GM18507 (cell line): ENCODE data around the gene DHRS1.

Source experiments
- DNase-seq: peaks from one replicate; pipeline ENCODE4 v3.0.0; 2011; ENCODE audit warnings: low read depth; ENCODE audit not compliant: insufficient read length; ENCODE audit errors: extremely low spot score
- FAIRE-seq: peaks from 2 replicates; lab custom pipeline; 2011; peaks lifted over from hg19 to GRCh38; lab: Jason Lieb, UNC

The DHRS1 gene

DNA sequence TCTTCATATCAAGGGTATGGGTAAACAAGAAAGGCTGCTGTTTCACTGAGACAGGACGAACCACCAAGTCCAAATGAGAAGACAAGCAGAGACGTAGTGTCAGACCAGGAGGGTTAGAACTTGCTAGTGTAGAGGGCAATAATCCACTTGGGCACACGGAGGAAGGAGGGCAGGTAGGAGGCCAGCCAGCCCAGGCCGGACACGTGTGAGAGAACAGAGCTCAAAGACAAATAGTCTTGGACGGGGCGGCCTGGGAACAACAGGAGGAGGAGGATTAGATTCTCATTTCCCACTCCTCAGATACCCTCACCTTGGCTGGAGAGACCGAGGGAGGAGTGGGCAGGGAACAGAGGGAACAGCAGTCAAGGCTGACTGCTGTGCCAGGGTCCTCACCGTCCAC lies 8.8 kb downstream of the DHRS1 start:
- DNase-seq: no peak
- no peak for FAIRE-seq

DNA sequence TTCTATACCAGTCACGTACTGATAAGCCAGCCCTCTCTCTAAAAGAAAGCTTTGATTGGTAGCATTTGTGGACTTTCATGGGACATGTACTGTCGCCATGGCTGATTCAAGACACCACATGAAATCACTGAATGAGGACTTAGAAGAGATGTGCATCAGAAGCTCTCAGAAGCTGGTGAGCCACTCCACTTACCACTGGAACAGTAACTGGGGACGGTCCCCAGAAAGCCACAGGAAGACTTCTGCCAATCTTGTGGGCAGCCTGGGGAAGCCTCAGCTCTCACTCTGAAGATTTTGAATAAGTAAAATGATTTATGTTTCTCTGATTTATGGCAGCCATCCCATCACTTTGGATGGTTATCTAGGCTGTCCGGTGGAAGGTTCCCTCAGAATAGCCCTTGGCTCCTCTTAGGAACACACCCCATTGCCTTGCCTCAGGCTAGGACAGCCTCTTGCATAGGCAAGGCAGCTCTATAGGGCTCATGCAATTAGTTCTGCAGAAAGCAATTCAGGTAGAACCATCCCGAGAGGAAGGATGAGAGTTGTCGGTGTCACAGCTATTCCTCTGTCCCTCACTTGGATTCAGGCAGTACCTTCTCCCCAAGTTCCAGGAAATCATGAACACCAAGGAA lies 9.8 kb downstream of the DHRS1 start:
- DNase-seq (no peak), FAIRE-seq (no peak)

DNA sequence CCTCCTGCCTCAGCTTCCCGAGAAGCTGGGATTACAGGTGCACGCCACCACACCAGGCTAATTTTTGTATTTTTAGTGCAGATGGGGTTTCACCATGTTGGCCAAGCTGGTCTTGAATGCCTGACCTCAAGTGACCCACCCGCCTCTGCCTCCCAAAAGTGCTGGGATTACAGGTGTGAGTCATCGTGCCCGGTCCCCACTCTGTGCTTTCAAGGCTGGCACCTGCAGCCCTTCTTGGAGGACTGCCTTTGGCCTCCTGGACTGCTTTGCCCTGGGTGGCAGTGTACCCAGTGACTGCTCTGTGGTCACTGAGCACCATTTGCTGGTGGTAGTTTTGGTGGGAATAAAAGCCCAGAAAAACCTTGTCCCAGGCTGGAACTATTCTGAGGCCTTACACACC lies 12.6 kb downstream of the DHRS1 start:
- FAIRE-seq (no peak), DNase-seq (no peak)

DNA sequence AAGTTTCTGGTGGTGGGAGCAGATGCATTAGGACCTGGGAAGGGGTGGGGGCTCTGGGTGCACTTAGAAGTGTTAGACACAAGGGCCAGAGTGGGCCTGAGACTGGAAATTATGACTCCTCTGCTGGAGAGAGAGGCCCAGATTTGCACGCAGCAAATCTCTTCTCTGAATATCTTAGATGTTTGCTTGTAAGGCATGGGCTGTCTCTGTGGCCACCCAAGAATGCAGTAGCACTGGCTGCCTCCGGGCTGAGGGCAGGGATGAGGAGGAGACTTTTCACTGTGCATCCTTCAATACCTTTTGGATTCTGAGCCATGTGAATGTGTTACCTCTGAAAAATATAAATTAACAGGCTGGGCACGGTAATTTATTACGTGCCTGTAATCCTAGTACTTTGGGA lies 14.2 kb downstream of the DHRS1 start:
- FAIRE-seq (no peak), DNase-seq (no peak)

- no peak for DNase-seq
- FAIRE-seq: no peak
Observed at GRCh38 chr14:24284501-24285035, 15.0 kb downstream of the DHRS1 start.

DNA sequence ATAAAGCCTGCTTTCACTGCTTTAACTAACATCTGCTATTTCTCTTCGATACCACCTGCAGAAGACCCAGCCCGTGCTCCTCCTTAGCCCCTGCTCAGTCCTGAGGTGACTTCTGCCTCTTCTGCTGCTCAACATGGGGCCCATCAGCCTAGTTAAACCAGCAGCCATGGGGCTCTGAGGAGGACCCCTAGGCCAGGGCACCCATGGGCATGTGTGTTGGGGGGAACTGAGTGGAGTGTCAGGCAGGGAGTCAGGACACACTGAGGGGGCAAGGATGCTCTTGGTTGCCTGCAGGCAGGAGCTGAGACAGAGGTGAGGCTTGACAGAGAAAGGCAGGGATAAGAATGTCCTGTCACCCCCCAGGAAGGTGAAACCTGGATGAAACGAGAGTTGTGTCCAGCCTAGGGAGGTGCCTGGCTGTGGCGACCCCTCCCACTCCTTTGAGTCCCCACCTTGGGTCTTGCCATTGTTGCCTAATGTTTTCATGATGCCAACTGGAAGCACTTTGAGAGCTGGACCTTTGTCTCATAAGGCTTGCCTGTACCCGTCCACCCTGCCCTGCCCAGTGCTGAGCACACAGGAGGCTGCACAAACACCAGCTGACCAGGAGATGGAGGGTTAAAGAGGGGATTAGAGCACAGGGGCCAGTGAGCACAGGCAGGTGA lies 15.7 kb downstream of the DHRS1 start:
- DNase-seq (no peak), FAIRE-seq (no peak)

DNA sequence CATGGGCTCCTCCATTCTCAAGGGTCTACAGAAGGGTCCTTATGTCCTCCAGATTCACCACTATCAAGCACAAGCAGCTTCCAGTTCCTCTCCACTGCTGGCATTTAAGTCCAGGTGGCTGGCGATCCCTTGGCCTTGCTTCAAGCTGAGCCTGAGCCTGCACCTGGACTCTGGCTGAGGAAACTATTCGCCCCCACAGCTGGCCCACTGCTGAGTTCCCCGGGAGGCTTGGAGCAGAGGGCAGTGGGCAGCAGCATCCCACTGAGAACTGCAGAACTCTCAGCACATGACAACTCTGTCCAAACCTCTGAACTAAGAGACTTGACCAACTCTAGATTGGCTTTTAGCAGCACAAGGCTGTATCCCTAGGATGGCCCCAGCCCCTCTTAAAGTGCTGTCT lies 16.8 kb downstream of the DHRS1 start:
- DNase-seq (no peak), FAIRE-seq (no peak)

DNA sequence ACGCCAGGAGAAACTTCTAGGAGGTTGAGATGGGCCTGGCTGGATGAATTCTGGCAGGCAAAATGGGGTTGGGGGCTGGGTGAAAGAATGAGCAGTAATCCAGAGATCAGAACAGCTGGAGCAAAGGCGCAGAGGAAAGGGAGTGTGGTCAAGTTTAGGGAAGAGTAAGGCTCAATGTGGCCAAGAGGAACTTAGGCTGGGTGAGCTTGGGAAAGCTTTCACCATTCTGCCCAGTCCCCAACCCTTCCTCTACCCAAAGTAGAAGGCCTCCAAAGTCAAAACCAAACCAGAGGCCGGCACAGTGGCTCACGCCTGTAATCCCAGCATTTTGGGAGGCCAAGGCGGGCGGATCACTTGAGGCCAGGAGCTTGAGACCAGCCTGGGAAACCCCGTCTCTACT lies 17.9 kb downstream of the DHRS1 start:
- no peak for DNase-seq
- FAIRE-seq: no peak

DNA sequence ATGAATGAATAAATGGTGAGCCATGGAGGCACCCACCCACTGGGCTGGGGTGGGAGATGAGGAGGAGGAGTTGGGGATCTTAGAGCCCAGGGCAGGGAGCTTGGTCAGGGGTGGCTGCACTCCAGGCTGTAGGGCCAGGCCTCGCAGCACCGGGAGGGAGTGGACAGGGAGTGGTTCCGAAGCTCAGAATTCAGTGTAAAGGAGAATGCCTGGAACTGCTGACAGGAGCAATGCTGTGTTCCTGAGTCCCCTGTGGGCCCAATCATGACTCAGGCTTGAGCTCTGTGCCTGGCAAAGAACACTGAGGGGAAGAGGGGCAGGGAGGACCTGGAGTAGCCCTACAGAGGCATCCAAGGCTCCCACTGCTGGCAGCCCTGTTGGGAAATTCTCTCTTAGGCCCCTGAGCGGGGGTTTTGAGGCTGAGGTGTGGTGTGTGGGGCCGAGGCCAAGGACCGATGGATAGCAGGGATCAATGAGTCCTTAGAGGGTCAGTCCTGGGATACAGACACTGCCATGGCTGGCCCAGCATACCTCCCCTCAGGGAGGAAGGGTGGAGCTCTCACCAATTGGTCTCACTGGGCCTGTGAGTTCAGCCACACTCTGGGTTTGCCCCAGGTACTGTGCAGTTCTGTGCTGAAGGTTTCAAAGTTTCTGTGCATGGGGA lies 18.7 kb downstream of the DHRS1 start:
- DNase-seq (no peak), FAIRE-seq (no peak)

DNA sequence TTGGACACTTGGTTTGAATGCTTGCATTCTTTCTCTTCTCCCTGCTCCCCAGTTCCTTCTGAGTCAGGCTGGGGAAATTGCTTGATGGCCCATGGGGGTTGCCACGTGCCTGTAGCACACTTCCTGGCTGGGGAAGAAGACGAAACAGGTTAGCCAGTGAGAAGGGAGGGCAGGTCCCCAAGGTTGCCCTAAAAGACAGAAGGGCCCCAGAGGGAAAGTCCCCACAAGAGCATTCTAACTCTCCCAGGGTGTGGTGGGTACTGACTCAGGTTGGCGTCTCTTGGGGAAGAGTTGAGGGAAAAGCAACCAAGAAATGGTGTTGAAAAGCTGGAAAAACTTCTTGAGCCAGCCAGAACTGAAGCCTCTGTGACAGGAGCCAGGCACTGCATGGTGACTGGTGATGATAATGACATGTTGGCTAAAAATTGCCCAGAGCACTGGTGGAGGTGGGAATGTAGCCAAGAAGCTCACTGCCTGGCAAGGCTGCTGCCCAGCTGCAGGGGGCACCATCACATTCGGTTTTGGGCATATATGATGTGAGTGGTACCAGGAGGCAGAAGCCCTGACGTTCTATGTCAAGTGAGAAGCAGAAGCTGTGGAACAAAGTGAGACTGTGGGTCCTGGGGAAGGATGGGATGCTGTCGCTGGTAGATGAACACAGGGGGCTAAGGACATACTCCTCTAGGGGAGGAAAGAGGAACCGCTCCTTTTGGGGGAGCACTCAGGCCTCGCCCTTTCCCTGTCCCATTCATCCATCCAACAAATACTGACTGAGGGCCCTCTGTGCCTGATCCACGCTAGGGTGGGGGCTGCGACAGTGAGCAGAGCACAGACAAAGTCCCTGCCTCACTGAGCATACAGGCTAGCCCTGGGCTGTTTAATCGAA lies 20.0 kb downstream of the DHRS1 start:
- no peak for DNase-seq
- peak; percentile 82 for FAIRE-seq

GRCh38 chr14:24278424-24278823 lies 21.2 kb downstream of the DHRS1 start:
- FAIRE-seq (no peak), DNase-seq (no peak)

- DNase-seq (no peak), FAIRE-seq (no peak)
Observed at GRCh38 chr14:24277606-24278321, 21.8 kb downstream of the DHRS1 start.

- DNase-seq (no peak), FAIRE-seq (no peak)
Observed at GRCh38 chr14:24277071-24277470, 22.5 kb downstream of the DHRS1 start.

GRCh38 chr14:24274101-24274543 lies 25.5 kb downstream of the DHRS1 start:
- DNase-seq: peak; percentile 50
- FAIRE-seq: peak; percentile 90

- DNase-seq (no peak), FAIRE-seq (no peak)
Observed at GRCh38 chr14:24273422-24273998, 26.1 kb downstream of the DHRS1 start.

- FAIRE-seq: no peak
- DNase-seq: no peak
Observed at GRCh38 chr14:24272467-24272866, 27.1 kb downstream of the DHRS1 start.

- FAIRE-seq (no peak), DNase-seq (no peak)
Observed at GRCh38 chr14:24271834-24272263, 27.7 kb downstream of the DHRS1 start.

DNA sequence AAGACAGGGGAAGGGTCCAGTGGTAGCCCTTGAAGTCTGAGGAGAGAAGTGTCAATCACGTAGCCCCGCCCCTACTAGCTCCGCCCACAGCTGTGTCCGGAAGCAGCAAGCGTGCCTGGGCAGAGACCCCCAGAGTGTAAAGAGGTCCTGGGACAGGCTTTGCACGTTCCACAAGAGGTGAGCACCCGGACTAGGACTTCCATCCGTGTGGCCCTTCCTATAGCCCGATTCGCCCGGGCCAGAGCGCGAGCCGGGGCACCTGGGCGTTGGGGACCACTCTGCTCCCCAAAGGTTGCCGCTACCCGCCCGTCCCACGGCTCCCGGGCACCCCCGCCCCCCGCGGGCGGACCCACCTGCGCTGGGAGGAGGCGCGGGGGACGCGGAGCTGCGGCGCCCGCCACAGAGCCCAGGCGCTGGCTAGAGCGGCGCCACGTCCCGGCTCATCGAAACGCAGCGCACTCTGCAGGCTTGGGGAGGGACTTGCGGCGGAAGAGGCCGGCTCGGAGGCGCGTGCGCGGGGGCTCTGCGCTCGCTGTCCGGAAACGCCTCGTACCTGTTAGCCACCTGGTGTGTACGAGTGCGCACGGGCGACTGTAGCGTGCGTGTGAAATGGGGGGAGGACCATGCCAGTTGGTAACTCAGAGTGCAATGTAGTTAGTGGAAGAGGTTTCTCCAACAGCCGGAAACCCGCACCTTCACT lies 28.3 kb downstream of the DHRS1 start, which contains the start of gene RABGGTA:
RABGGTA (minus strand) TSS at position 464 of the 700 bp plus-strand sequence. CDS start 482 bp downstream, outside the sequence.
- DNase-seq: peak; percentile 96
- peak; percentile 85 for FAIRE-seq
